SK-N-MC (cell line): ENCODE data around the gene YIPF6.
"Not testable (repeated sequence)": the region's sequence is repeated elsewhere in the genome, so short reads cannot be mapped to it uniquely, and the experiment has no call there.

Experiments used
- DNase-seq: peaks from one replicate; pipeline ENCODE4 v3.0.0-alpha.2; 2011; ENCODE audit warnings: low read depth, low spot score
- H3K27ac ChIP-seq: fragments of 200-600 bp; sonication (generic); 2 replicates; pipeline ENCODE4 v1.5.1; 2016; ENCODE audit warnings: mixed run types
- H3K36me3 ChIP-seq: fragments of 200-600 bp; sonication (generic); 2 replicates; pipeline ENCODE4 v1.6.1; 2017; ENCODE audit warnings: antibody characterized with exemption, low read length, mixed read lengths; ENCODE audit not compliant: insufficient read depth
- H3K4me3 ChIP-seq: fragments of 200-600 bp; sonication (generic); 2 replicates; pipeline ENCODE4 v1.5.1; 2016
- H3K9ac ChIP-seq: fragments of 200-600 bp; sonication (generic); 2 replicates; pipeline ENCODE4 v1.8.0; 2017; ENCODE audit warnings: mixed run types, mixed read lengths; ENCODE audit not compliant: insufficient read length
- H3K9me3 ChIP-seq: fragments of 200-600 bp; sonication (generic); 2 replicates; pipeline ENCODE4 v1.6.1; 2017; ENCODE audit warnings: low read depth, mild to moderate bottlenecking, antibody characterized with exemption, low read length, moderate library complexity, mixed read lengths
- EZH2 ChIP-seq: fragments of 200-600 bp; sonication (generic); IDR thresholded peaks from one replicate; pipeline ENCODE4 v1.6.1; 2017; ENCODE audit warnings: antibody characterized with exemption
- FOXP2 ChIP-seq: optimal IDR thresholded peaks from 2 replicates; pipeline ENCODE3; 2011; ENCODE audit warnings: mild to moderate bottlenecking, moderate library complexity; ENCODE audit not compliant: insufficient read depth; ENCODE audit errors: extremely low read length, control extremely low read depth
- POLR2AphosphoS5 ChIP-seq: IDR thresholded peaks from 2 replicates; pipeline ENCODE4 v1.6.1; 2012; ENCODE audit warnings: mild to moderate bottlenecking, low read depth, low read length, borderline replicate concordance

YIPF6 gene

DNA sequence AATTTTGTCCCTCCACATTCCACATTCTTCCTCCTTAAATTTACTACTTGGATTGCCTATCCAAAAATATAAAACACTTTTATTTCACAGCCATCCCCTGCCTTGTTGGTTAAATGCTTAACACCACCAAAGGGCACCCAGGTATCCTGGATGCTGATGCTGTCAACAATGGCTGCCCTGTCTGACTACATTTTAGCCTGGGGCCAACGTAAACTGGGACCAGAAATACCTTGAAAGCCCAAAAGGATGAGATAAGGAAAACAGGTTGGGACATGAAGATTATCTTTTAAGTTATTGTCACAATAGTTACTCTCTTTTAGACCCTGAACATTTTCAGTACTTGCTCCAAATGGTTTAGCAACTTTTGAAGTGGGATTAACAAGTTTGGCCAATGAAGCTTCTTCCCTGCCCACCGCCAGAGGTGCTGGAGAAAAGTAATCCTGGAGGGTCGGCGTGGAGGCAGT, 775 bp upstream of the YIPF6 start:
- Histone ChIP-seq H3K9ac (peak overlapping the region; percentile 84), H3K9me3 (no peaks in the 10 kb centered on the region), H3K27ac (no peak overlapping the region), H3K4me3 (peak overlapping the region; percentile 82), H3K36me3 (no peaks in the 10 kb centered on the region)
- TF ChIP-seq POLR2AphosphoS5 (no peak), EZH2 (no peak), FOXP2 (no peak)
- DNase-seq = no peak

DNA sequence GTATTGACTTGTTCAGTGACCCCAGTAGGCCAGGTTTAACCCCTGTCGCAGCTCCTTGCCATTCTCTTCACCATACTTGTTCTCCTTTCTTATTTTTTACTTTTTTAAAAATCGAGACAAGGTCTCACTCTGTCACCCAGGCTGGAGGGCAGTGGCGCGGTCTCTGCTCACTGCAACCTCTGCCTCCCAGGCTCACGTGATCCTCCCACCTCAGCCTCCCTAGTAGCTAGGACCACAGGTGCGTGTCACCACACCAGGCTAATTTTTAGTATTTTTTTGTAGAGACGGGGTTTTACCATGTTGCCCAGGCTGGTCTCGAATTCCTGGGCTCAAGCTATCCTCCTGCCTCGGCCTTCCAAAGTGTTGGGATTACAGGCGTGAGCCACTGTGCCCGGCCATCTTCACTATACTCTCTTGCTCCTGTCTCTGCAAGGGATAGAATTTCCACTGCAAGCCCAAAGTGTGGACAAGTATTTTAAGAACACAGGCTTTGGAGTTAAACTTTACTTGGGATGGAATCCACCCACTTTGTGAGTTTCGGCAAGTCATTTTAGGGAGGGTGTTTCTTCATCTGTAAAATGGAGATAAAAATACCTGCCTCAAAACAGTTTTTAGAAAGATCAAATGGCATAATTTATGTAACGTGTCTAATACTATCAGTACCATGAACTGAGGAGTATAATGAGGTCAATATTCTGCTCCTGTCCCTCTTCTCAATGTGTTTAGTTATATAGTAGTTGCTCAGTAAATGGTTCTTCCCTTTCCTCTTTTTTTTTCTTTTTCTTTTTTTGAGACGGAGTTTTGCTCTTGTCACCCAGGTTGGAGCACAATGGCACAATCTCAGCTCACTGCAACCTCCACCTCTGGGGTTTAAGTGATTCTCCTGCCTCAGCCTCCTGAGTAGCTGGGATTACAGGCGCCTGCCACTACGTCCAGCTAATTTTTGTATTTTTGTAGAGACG, 973 bp downstream of the YIPF6 start:
- TF ChIP-seq EZH2 (no peak), POLR2AphosphoS5 (no peak), FOXP2 (no peak)
- peak overlapping the region; percentile 84 for H3K9ac ChIP-seq
- H3K36me3 ChIP-seq = no peaks in the 10 kb centered on the region
- DNase-seq = no peak
- H3K27ac ChIP-seq = no peak overlapping the region
- peak overlapping the region; percentile 82 for H3K4me3 ChIP-seq
- no peaks in the 10 kb centered on the region for H3K9me3 ChIP-seq

DNA sequence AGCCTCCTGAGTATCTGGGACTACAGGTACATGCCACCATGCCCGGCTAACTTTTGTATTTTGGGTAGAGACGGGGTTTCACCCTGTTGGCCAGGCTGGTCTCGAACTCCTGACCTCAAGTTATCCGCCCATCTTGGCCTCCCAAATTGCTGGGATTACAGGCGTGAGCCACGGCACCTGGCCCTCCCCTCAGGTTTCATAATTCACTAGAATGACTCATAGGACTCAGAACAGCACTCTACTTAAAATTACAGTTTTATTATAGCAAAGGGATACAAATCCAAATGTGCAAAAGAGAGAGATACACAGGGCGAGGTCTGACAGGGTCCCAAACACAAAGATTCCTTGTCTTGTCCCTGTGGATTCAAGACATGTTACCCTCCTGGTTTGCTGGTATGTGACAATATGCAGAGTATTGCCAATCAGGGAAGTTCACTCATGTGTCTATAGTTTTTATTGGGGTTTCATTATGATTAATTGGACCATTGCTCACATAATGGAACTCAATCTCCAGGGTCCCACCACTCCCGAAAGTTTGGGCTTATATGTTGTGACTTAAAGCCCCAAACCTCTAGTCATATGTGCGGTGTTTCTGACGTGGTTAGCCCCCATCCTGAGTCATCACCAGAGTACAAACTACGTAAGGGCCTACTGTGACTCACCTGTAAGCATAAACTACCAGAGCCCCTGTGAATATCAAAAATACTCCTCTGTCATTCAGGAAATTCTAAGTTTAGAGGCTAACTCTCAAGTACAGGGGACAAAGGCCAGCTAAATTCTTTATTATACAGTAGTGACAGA, 5.2 kb downstream of the YIPF6 start:
- Histone ChIP-seq H3K27ac (no peak overlapping the region), H3K9me3 (no peaks in the 10 kb centered on the region), H3K4me3 (no peak overlapping the region), H3K36me3 (no peaks in the 10 kb centered on the region), H3K9ac (no peak overlapping the region)
- no peak for DNase-seq
- TF ChIP-seq FOXP2 = no peak
- TF ChIP-seq EZH2 = no peak
- TF ChIP-seq POLR2AphosphoS5 = no peak

DNA sequence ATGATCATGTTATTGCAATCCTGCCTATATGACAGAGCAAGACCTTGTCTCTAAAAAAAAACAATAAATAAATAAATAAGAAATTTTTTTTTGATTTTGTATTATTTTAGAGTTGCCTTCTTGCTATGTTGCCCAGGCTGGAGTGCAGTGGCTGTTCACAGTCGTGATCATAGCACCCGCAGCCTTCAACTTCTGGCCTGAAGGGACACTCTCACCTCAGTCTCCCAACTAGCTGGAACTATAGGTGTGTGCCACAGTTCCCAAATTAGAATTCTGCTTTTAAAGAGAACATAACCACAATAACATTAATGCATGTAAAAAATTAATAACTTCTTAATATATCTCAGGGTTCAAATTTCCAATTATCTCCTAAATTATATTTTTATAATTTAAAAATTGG, 7.8 kb downstream of the YIPF6 start:
- no peak for DNase-seq
- H3K27ac ChIP-seq = no peak overlapping the region
- TF ChIP-seq FOXP2 (no peak), EZH2 (no peak), POLR2AphosphoS5 (no peak)

DNA sequence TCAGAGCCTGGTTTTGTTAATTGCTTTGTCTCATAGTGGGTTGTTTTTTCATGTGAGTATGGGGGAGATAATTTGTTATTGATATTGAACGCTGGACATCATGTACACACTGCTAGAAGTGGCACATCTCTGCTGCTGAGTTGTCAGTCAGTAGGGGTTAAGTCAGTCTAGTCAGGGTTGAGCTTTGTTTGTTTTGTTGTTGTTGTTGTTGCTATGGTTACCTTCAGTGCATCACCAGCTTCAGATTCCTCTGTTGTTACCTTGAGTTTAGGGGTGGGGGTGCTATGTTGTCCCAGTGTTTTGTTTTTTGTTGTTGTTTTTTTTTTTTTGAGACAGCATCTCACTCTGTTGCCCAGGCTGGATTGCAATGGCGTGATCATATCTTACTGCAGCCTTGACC, 9.9 kb downstream of the YIPF6 start:
- H3K4me3 ChIP-seq = no peak overlapping the region
- H3K9ac ChIP-seq = no peak overlapping the region
- H3K36me3 ChIP-seq = peaks cover 16% of the 10 kb centered on the region
- H3K9me3 ChIP-seq = no peaks in the 10 kb centered on the region
- no peak overlapping the region for H3K27ac ChIP-seq
- no peak for TF ChIP-seq POLR2AphosphoS5
- TF ChIP-seq EZH2 = no peak
- no peak for TF ChIP-seq FOXP2
- no peak for DNase-seq

More for the DNA sequence above, 7.8 kb downstream of the YIPF6 start:
- H3K36me3 ChIP-seq = peaks cover 5% of the 10 kb centered on the region
- no peak overlapping the region for H3K9ac ChIP-seq
- no peaks in the 10 kb centered on the region for H3K9me3 ChIP-seq
- H3K4me3 ChIP-seq = no peak overlapping the region

DNA sequence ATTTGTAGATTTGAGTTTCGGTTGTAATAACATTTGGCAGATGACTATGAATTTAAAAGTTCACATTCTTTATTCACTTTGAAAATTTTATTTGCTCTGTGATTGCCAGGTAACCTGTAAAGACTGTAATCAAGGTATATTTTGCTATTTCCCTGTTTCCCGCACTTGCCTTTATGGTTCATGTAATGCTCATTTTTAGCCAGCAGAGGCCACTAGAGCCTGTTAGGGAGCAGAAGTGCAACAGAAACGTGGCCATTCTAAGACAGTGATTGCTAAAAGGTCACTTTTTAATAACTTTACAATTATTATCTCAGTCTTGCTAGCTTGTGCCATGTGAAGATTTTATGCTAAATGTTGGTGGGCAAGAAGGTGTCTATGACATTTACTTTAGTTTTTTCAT, 12.4 kb downstream of the YIPF6 start:
- Histone ChIP-seq H3K36me3 (peaks cover 18% of the 10 kb centered on the region), H3K4me3 (no peak overlapping the region), H3K27ac (no peak overlapping the region), H3K9ac (no peak overlapping the region), H3K9me3 (no peaks in the 10 kb centered on the region)
- DNase-seq = no peak
- TF ChIP-seq FOXP2 (no peak), POLR2AphosphoS5 (no peak), EZH2 (no peak)

DNA sequence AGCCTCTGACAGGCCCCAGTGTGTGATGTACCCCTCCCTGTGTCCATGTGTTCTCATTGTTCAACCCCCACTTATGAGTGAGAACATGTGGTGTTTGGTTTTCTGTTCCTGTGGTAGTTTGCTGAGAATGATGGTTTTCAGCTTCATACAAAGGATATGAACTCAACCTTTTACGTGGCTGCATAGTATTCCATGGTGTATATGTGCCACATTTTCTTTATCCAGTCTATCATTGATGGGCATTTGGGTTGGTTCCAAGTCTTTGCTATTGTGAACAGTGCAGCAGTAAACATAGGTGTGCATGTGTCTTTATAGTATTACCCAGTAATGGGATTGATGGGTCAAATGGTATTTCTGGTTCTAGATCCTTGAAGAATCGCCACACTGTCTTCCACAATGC, 25.8 kb downstream of the YIPF6 start:
- H3K36me3 ChIP-seq = peaks cover 16% of the 10 kb centered on the region
- H3K9ac ChIP-seq, H3K9me3 ChIP-seq: not testable (repeated sequence)

DNA sequence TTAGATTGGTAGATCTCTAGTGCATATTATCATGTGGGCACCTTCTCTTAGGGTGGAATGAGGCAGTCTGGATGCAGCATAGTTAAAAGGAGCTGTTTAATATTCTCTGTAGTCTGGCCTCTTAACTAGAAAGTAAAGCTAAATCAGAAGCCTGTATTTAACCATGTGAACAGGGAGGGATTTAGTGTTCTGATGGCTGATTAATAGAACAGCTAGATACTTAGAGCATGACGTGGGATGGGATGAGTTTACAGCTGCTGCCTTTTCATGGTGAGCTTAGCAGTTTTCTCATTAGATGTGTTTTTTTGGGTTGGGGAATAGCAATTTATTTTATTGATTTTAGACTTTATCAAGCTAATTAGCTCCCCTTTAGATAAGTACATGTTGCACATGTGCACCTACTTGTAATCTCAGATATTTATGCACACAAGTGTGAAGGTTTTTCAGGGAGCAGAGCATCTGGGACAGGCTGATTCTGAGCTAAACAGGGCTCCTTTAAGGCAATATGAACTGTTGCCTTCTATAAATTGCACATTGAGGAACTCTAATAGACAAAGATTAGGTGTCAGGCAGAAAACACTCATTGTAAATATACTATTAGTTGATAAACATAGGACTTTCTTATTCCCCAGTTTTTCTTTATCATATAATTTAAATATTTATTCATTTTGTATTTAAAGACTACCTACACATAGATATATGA, 34.1 kb downstream of the YIPF6 start:
- TF ChIP-seq FOXP2 (no peak), POLR2AphosphoS5 (no peak), EZH2 (no peak)
- no peak overlapping the region for H3K27ac ChIP-seq
- H3K9ac ChIP-seq = no peak overlapping the region
- H3K4me3 ChIP-seq = no peak overlapping the region
- H3K36me3 ChIP-seq = no peaks in the 10 kb centered on the region; the same call in 1 of the 2 replicates
- no peaks in the 10 kb centered on the region for H3K9me3 ChIP-seq
- DNase-seq = no peak

More for the DNA sequence above, 25.8 kb downstream of the YIPF6 start:
- not testable (repeated sequence) for H3K27ac ChIP-seq, DNase-seq, H3K4me3 ChIP-seq
